A673 (cell line): ENCODE measurements around the gene DLG2.

Experiments
- CTCF ChIP-seq: fragments of 300-800, 200-600 bp; sonication (generic); conservative IDR thresholded peaks from 2 replicates; pipeline ENCODE4 v1.5.1; 2017; ENCODE audit warnings: low read depth, mild to moderate bottlenecking, antibody characterized with exemption, low read length, moderate library complexity, mixed read lengths
- EZH2 ChIP-seq: fragments of 200-600 bp; sonication (generic); IDR thresholded peaks from 2 replicates; pipeline ENCODE4 v1.6.1; 2017; ENCODE audit warnings: borderline replicate concordance, low read depth, mild to moderate bottlenecking, mixed read lengths, antibody characterized with exemption, low read length; ENCODE audit not compliant: poor library complexity, severe bottlenecking

GRCh38 chr11:83791557-83791956, 1835.6 kb downstream of the DLG2 start:
- TF ChIP-seq CTCF = no peak
- no peak for TF ChIP-seq EZH2
